Cardiac septum (tissue), 1 donor: Measurements from ENCODE around the gene IGSF10. TPM values are rescaled to one million over a fixed set of nuclear protein-coding genes. Genes with fewer than 3 reads are reported as not detected.
"Not testable (repeated sequence)": the region's sequence is repeated elsewhere in the genome, so short reads cannot be mapped to it uniquely, and the experiment has no call there.

Source experiments
- DNase-seq: peaks from one replicate; pipeline ENCODE4 v3.0.0-alpha.2; 2020; ENCODE audit warnings: low spot score
- intact Hi-C: fragments of 100-400 bp; cut with DNase I; formaldehyde crosslinking; loops from one replicate; pipeline ENCODE4 v1.14.0; 2022
- long read RNA-seq: library from polyadenylated mRNA; unstranded; transcript quantifications from one replicate; pipeline ENCODE4 v2.0.0, GENCODE V29; 2021
- total RNA-seq: library from RNA; stranded (reverse); fragmentation: NEBNext Ultra II Directional; extraction: Animal tissue kit (Norgen Biotek cat#: 25700); gene quantifications from one replicate; pipeline ENCODE4 v1.2.1, GENCODE V29; 2021
- donor health status: DM: no; HTN: no; CAD: no.

Gene IGSF10, protein sequence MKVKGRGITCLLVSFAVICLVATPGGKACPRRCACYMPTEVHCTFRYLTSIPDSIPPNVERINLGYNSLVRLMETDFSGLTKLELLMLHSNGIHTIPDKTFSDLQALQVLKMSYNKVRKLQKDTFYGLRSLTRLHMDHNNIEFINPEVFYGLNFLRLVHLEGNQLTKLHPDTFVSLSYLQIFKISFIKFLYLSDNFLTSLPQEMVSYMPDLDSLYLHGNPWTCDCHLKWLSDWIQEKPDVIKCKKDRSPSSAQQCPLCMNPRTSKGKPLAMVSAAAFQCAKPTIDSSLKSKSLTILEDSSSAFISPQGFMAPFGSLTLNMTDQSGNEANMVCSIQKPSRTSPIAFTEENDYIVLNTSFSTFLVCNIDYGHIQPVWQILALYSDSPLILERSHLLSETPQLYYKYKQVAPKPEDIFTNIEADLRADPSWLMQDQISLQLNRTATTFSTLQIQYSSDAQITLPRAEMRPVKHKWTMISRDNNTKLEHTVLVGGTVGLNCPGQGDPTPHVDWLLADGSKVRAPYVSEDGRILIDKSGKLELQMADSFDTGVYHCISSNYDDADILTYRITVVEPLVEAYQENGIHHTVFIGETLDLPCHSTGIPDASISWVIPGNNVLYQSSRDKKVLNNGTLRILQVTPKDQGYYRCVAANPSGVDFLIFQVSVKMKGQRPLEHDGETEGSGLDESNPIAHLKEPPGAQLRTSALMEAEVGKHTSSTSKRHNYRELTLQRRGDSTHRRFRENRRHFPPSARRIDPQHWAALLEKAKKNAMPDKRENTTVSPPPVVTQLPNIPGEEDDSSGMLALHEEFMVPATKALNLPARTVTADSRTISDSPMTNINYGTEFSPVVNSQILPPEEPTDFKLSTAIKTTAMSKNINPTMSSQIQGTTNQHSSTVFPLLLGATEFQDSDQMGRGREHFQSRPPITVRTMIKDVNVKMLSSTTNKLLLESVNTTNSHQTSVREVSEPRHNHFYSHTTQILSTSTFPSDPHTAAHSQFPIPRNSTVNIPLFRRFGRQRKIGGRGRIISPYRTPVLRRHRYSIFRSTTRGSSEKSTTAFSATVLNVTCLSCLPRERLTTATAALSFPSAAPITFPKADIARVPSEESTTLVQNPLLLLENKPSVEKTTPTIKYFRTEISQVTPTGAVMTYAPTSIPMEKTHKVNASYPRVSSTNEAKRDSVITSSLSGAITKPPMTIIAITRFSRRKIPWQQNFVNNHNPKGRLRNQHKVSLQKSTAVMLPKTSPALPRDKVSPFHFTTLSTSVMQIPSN (N-terminal part only)
- total RNA-seq = 0.83 TPM
- long read RNA-seq, partial matches to known transcripts = 0 of 2 reads
- long read RNA-seq, other reads (novel, unspliced or antisense) = 2 of 2 reads

DNA sequence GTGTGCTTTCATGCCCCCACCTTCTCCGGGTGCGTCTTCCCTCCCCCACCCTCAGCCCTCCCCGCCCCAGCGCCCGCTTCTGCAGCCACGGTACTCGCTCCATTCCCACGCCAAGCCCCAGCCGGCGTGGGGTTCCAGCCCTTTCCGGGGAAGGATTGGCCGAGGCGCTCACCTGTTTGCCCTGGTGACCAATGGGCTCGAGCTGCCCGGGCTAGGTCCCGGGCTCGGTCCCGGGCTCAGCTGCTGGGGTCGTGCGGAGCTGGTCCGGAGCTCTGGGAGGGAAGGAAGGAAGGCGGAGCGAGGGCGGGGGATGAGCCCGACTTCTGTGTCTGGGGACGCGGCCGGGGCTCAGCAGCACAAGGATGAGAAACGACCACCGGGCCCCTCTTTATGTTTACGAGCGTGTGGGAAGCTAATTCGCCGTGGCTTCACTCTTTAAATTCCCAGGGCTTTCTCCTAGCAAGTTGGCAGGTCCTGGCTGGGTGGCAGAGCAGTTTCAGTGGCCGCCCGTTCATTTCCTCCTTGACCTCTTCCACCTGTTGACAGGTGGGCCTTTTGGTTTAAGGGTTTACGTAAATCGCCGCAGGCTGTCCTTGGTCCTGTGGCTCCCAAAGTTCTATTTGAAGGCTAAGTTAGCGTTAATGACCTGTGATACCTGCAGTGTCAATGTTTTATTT is at the start of gene IGSF10:
TSS of gene IGSF10 (minus strand) at position 288 of the 677 bp plus-strand sequence. CDS start 2,352 bp downstream, outside the sequence.
- no peak for DNase-seq
- intact Hi-C loops = loop anchor here (10.0 kb wide), 1 partner anchor 194 kb away; no protein-coding TSS in a partner anchor

DNA sequence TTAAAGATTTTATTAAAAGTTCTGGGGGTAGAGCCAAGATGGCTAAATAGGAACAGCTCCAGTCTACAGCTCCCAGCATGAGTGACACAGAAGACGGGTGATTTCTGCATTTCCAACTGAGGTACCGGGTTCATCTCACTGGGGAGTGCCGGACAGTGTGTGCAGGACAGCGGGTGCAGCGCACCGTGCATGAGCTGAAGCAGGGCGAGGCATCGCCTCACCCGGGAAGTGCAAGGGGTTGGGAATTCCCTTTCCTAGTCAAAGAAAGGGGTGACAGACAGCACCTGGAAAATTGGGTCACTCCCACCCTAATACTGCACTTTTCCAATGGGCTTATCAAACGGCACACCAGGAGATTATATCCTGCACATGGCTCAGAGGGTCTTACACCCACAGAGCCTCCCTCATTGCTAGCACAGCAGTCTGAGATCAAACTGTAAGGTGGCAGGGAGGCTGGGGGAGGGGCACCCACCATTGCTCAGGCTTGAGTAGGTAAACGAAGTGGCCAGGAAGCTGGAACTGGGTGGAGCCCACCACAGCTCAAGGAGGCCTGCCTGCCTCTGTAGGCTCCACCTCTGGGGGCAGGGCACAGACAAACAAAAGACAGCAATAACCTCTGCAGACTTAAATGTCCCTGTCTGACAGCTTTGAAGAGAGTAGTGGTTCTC is 48.7 kb upstream of the IGSF10 start:
- DNase-seq, intact Hi-C loops: not testable (repeated sequence)

- DNase-seq = no peak
These were observed 43.7 kb upstream of the IGSF10 start for GRCh38 chr3:151504606-151505005.

DNA sequence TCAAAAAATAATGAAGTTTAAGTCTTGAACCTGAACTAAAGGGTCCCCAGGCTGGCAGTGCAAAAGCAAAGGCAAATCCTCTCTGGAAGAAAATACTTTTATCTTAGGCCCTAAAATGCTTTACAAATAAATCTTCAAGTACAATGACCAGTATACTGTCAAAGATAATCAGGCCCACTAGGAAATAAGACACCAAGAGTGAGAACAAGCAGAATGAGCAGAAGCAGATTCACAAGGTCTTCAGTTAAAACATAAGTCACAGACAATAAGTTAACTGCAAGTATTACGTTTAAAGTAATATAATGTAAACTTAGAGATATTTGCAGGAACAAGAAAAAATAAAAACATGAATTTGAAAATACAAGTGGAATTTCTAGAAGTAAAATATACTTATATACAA is 42.2 kb upstream of the IGSF10 start:
- no peak for DNase-seq
- intact Hi-C loops = no loop called here

More at GRCh38 chr3:151504606-151505005, 43.7 kb upstream of the IGSF10 start:
- intact Hi-C loops = no loop called here

DNA sequence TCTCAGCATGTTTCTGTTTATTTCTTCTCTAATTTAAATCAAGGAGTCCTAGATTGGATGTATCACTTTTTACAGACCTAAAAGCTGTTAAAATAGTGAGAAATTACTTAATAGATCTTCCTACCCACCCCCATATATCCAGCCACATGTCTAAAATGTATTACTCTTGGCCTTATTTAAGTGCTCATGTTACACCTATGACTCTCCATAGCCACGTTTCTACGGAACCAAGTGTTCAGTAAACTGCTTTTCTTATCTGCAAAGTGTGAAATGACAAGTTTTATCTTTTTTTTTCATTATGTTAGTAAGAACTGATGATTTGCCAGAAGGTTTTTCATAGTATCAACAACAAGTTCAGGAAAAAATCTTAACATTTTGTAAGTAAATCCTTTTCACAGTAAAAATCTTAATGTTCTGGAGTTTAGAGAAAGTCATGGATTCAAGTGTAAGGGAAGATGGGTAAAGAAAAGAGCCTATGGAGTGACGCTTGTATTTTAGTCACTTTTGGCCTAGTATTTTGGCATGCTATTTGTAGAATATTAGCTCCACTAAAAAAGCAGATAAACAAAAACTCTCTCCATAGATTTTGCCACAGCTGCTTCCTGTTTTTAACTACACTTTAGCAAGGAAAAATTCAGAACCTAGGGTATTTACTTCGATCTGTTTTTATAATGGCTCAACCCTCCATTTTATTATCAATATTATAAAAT is 41.2 kb upstream of the IGSF10 start:
- no peak for DNase-seq
- intact Hi-C loops = no loop called here

GRCh38 chr3:151501171-151501922 is 40.5 kb upstream of the IGSF10 start:
- no peak for DNase-seq
- intact Hi-C loops = no loop called here

- DNase-seq = no peak
These were observed 38.3 kb upstream of the IGSF10 start for GRCh38 chr3:151499168-151499567.

DNA sequence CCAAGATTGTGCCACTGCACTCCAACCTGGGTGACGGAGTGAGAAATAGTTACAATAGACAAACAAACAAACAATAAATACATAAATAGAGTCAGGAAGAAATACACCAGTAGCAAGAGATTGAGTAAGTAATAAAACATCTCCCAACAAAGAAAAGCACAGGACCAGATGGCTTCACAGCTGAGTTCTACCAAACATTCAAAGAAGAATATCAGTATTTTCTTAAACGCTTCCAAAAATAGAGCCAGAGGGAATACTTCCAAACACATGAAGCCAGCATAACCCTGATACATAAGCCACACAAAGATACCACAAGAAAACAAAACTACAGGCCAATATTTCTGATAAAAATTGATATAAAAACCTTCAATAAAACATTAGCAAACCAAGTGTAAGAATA is 30.7 kb upstream of the IGSF10 start:
- no peak for DNase-seq
- intact Hi-C loops = no loop called here

More at GRCh38 chr3:151499168-151499567, 38.3 kb upstream of the IGSF10 start:
- intact Hi-C loops = no loop called here

- intact Hi-C loops, DNase-seq: not testable (repeated sequence)
These were observed 27.0 kb upstream of the IGSF10 start for GRCh38 chr3:151487833-151488232.

DNA sequence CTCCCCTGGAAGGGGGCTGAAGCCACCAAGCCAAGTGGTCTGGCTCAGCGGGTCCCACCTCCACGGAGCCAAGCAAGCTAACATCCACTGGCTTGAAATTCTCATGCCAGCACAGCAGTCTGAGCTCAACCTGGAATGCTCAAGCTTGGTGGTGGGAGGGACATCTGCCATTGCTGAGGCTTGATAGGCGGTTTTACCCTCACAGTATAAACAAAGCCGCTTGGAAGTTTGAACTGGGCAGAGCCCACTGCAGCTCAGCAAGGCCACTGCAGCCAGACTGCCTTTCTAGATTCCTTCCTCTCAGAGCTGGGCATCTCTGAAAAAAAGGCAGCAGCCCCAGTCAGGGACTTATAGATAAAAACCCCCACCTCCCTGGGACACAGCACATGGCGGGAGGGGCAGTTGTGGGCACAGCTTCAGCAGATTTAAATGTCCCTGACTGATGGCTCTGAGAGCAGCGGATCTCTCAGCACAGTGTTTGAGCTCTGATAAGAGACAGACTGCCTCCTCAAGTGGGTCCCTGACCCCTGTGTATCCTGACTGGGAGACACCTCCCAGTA is 23.2 kb upstream of the IGSF10 start:
- intact Hi-C loops = no loop called here
- no peak for DNase-seq

DNA sequence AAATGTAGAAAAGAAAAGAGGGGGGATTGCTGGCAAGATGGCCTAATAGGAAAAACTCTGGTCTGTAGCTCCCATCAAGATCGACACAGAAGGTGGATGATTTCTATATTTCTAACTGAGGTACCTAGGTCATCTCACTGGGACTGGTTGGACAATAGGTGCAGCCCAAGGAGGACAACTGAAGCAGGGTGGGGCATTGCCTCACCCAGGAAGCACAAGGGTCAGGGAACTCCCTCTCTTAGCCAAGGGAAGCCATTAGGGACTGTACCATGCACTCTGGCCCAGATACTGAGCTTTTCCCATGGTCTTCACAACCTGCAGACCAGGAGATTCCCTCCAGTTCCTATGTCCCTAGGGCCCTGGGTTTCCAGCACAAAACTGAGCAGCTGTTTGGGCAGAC is 22.6 kb upstream of the IGSF10 start:
- intact Hi-C loops = no loop called here
- DNase-seq = no peak

DNA sequence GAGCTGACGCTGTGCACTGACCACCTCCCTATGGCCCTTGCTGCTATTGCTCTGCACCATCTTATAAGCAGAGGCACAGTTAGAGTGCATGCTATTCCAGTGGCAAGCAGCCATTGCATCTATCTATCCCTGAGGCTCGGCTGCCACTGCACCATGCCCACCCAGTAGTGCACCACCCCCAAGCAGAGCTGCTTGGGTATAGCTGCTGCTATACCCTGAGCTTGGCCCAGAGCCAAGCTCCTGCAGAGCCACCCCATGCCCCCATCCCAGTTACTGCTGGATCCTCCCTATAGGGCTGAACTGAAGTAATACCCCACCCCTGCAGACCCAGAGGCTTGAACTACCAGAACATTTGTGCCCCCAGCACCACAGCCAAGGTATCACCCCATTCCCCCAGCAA is 19.6 kb upstream of the IGSF10 start:
- no peak for DNase-seq
- intact Hi-C loops = no loop called here

DNA sequence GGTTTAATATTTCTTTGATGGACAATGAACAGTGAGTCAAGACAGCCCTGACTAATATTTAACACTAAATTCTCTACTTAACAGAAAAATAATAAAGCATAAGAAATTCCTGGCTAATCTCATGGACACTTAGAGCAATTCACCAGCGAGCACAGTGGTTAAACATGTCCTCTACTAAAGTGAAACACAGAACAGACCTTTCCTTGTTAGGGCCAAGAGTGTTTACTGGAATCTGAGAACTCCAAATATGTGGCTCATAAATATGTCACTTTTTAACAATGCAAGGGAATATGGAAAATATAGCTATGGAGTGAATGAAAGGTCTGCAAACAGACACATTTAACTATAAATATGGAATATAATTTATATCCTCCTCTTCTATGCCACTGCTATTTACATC is 18.6 kb upstream of the IGSF10 start:
- DNase-seq = no peak
- intact Hi-C loops = no loop called here

DNA sequence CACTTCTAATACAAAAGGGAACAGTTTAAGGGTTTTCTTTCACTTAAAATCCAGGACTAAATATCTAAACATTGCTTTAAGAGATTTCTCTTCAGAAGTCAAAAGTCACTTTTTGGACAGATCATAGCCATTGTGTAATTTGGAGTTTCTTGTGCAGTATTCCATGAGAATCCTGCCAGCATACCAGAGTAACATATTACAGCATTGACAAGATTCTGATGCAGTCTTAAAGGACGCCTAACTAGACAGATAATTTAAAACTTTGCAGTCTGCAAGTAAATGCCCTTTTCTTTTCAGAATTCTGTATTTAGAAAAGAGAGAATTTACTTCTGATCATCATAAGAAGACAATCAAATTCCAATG is 17.5 kb upstream of the IGSF10 start:
- DNase-seq = no peak
- intact Hi-C loops = no loop called here

GRCh38 chr3:151477591-151478334 is 16.9 kb upstream of the IGSF10 start:
- no peak for DNase-seq
- intact Hi-C loops = no loop called here

DNA sequence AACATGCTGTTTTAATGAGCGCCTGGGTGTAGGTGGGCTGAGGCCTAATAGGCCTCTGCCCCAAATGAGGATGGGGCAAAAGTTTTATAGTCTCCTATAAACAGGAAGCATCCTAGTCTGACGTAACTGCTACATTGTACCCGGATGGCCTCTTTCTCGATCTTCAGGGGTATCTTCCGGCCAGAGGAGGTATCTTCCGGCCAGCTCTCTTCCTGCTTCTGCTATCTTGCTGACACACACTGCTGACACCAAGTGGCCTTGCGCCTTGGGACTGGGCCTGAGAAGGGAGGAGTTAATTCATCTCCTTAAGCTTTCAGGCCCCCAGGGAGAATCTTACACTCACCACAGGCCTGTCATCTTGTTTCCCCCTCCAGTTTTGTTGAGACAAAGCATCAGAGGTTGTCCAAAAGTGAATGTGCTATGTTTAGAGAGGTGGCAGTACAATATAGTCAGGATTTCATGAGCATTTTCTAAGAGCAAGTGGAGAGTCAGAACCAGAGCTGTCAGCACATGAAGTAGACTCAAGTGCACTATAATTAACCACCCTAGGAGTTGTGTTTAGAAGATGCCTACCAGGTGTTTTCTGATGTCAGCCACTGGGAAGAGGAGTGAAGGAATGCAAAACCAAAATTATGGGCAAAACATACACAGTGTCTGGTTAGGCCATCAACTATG is 15.6 kb upstream of the IGSF10 start:
- intact Hi-C loops = no loop called here
- DNase-seq = no peak
